Measurements from ENCODE around the gene DZIP1.

DZIP1 gene

GRCh38 chr13:95643571-95643935, 953 bp downstream of the DZIP1 start:
- DNase-seq (ENCODE audit: low read depth in 1 of 2, low spot score in 1 of 2), result no peak

GRCh38 chr13:95642999-95643398, 1.5 kb downstream of the DZIP1 start:
- no peak for DNase-seq (ENCODE audit: low read depth in 1 of 2, low spot score in 1 of 2)

DNA sequence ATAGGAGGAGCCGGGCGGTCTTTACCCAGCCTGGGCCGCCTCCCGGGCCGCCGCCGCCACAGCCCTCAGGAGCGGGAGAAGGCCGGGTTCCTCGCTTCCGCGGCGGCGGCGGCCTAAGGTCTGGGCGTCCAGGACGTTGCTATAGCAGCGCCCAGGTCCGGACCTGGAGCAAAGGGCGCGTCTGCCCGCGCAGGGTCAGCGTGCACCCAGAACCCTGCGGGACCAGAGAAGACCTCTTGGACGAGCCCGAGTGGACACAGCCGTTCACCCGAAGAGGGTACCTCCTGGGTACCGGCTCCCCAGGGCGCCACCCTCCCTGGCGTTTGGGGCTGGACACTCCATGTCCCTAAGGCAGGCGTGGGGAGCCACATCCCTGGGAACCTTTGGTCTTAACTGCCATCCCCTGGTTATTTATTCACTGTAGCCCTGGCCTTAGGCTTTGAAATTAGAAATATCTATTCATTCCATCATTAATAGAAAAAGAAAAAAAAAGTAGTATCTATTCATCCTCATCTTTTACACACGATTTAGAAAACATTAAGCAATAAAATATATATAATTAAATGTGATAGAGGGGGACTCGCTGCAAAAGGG, 2.4 kb downstream of the DZIP1 start:
- no peak for DNase-seq (ENCODE audit: low read depth in 1 of 2, low spot score in 1 of 2)

- no peak for DNase-seq (ENCODE audit: low read depth in 1 of 2, low spot score in 1 of 2)
Measured at GRCh38 chr13:95641291-95642027, 3.0 kb downstream of the DZIP1 start.

- DNase-seq (ENCODE audit: low read depth in 1 of 2, low spot score in 1 of 2), result no peak
Measured at GRCh38 chr13:95636853-95637252, 7.7 kb downstream of the DZIP1 start.

GRCh38 chr13:95630593-95630992, 13.9 kb downstream of the DZIP1 start:
- DNase-seq (ENCODE audit: low read depth in 1 of 2, low spot score in 1 of 2), result no peak

- no peak for DNase-seq (ENCODE audit: low read depth in 1 of 2, low spot score in 1 of 2)
Measured at GRCh38 chr13:95629071-95629470, 15.4 kb downstream of the DZIP1 start.

DNA sequence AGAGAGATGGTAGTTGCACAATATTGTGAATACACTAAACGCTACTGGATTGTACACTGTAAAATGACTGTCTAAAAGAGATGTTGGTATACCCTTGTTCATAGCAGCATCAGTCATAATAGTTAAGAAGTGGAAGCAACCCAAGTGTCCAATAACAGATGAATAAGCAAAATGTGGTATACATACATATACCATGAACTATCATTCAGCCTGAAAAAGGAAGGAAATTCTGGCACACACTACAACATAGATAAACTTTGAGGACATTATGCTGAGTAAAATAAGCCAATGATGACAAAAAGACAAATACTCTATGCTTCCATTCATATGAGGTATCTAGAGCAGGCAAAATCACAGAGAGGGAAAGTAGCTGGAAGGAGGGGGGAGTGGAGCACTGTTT, 16.0 kb downstream of the DZIP1 start:
- DNase-seq (ENCODE audit: low read depth in 1 of 2, low spot score in 1 of 2), result no peak

- DNase-seq (ENCODE audit: low read depth in 1 of 2, low spot score in 1 of 2), result no peak
Measured at GRCh38 chr13:95627590-95627989, 16.9 kb downstream of the DZIP1 start.

DNA sequence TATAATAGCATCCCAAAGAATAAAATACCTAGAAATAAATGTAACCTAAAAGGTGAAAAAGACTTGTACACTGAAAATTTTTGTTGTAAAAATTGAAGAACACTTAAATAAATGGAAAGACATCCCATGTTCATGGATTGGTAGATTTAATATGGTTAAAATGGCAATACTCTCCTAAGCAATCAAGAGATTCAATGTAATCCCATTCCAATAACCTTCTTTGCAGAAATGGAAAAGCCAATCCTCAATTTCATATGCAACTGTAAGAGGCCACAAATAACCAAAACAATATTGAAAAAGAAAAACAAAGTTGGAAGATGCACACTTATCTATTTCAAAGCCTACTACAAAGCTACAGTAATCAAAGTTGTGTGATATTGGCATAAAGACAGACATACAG, 17.7 kb downstream of the DZIP1 start:
- DNase-seq (ENCODE audit: low read depth in 1 of 2, low spot score in 1 of 2), result no peak

GRCh38 chr13:95624020-95624419, 20.5 kb downstream of the DZIP1 start:
- DNase-seq (ENCODE audit: low read depth in 1 of 2, low spot score in 1 of 2), result no peak

DNA sequence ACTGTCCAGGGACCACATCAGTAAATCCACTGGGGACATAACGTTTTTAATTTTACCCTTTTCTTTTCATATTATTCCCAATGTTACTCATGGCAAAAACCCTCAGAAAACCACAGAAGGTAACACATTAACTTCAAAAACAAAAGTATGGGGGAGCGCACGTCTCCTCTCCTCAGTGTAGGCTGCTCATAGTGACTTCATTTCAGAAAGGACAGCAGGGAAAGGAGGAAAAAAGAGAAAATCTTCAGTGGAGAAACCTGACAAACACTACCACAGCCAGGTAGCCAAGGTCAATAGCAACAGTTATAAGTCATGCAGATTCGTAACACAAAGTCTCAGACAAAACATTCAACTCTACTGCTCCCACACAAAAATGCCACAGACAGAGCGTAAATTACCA, 21.4 kb downstream of the DZIP1 start:
- DNase-seq (ENCODE audit: low read depth in 1 of 2, low spot score in 1 of 2), result no peak

DNA sequence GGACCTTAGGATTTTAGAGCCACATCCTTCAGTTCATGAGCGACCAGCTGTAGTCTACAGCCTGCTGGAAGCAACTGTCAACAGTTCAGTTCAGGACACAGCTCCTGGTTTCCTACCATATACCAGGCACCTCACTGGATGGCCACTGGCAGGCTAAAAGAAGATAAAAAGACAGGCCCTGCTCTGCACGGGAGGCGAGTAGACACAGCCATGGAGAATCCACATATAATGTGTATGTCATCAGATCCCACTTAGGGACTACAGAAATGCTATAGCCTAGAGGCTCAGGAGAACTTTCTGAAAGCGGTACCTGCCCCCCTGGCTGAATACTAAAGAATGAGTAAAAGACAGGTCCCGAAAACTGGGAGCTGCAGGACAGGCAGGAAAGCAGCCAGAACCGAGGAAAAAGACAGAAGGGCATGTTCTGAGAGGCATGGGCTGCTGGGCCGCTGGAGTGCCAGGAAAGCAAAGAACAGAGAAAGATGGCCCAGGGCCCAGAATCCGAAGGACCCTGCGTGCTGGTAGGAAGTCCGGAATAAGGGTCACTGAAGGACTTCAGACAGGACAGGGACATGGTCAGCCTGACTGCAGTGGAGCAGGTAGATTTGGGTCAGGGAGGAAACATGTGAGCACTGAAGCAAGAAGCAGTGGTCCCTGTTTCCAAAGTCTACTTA, 23.5 kb downstream of the DZIP1 start:
- no peak for DNase-seq (ENCODE audit: low read depth in 1 of 2, low spot score in 1 of 2)

GRCh38 chr13:95620030-95620824, 24.3 kb downstream of the DZIP1 start:
- DNase-seq (ENCODE audit: low read depth in 1 of 2, low spot score in 1 of 2), result no peak

DNA sequence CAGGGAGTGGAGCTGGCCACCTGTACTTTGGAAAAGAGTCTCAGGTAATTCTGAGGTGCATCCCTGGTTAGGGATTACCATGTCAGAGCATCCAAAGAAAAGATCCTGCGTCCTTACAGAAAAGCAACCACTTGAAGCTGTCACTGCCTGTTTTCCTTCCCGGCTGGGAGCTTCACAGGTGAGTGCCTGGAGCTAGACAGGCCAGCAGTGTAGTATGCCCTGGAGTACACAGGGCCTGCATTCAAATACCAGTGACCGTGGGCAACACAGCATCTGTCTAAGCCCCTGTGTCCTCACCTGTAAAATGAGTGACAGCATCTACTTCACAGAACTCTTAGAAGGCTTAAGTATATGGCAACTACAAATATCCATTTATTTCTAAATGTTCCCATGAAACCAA, 29.0 kb downstream of the DZIP1 start:
- no peak for DNase-seq (ENCODE audit: low read depth in 1 of 2, low spot score in 1 of 2)

DNA sequence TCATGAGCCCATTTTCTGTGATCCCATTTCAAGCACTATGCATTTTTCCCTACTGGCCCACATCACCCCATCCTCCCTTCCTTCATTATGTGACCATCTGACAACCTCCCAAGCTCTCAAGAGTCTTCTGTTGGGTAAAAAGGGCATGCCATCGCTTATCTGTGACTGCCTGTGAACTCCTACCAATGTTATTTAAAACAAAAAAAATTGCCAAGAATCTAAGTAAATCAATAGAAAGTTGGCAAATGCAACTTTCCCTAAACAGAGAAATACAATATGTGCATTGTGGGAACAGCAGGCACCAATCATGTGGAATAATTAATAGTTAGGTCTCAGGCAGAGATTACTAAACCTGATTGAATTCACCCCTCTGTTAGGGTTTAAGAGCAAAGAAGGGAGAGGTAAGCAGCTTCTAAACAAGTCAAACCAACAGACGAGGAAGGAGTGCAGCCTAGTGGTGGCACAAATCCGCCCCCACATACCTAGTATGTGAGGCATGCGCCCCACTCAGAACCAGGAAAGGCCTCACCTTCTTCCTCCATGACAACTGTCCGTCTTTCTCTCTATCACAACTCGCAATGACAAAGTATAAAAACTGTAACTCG, 29.8 kb downstream of the DZIP1 start:
- no peak for DNase-seq (ENCODE audit: low read depth in 1 of 2, low spot score in 1 of 2)

GRCh38 chr13:95608640-95609323, 35.7 kb downstream of the DZIP1 start:
- no peak for DNase-seq (ENCODE audit: low read depth in 1 of 2, low spot score in 1 of 2)

GRCh38 chr13:95607366-95607765, 37.1 kb downstream of the DZIP1 start:
- DNase-seq (ENCODE audit: low read depth in 1 of 2, low spot score in 1 of 2), result no peak

GRCh38 chr13:95605448-95606125, 38.9 kb downstream of the DZIP1 start:
- DNase-seq (ENCODE audit: low read depth in 1 of 2, low spot score in 1 of 2), result no peak

GRCh38 chr13:95604556-95604915, 40.0 kb downstream of the DZIP1 start:
- no peak for DNase-seq (ENCODE audit: low read depth in 1 of 2, low spot score in 1 of 2)
